Chondrocyte (in vitro differentiated cells): Measurements from ENCODE around the gene DDX60. TPM values are rescaled to one million over a fixed set of nuclear protein-coding genes. Genes with fewer than 3 reads are reported as not detected.

Experiments used
- DNase-seq: peaks from one replicate; pipeline ENCODE4 v3.0.0; 2021; ENCODE audit warnings: mixed read lengths, low spot score
- H3K27ac Mint-ChIP-seq: one replicate; pipeline ENCODE4 v1.8.0; 2021; ENCODE audit warnings: mild to moderate bottlenecking, moderate library complexity, mixed read lengths; ENCODE audit not compliant: unreplicated experiment
- H3K27me3 Mint-ChIP-seq: 2 replicates; pipeline ENCODE4 v1.8.0; 2021; ENCODE audit warnings: low read depth, mixed read lengths
- H3K36me3 Mint-ChIP-seq: 2 replicates; pipeline ENCODE4 v1.8.0; 2021; ENCODE audit warnings: low read depth, mixed read lengths
- H3K4me1 Mint-ChIP-seq: 2 replicates; pipeline ENCODE4 v1.8.0; 2021; ENCODE audit warnings: low read depth, mild to moderate bottlenecking, mixed read lengths
- H3K4me3 Mint-ChIP-seq: one replicate; pipeline ENCODE4 v1.8.0; 2021; ENCODE audit warnings: mild to moderate bottlenecking, moderate library complexity, mixed read lengths; ENCODE audit not compliant: unreplicated experiment
- H3K9me3 Mint-ChIP-seq: 2 replicates; pipeline ENCODE4 v1.8.0; 2021; ENCODE audit warnings: low read depth, mixed read lengths
- CTCF ChIP-seq: fragments of 200-600 bp; sonication (generic); IDR thresholded peaks from 2 replicates; pipeline ENCODE4 v1.5.0; 2021; ENCODE audit warnings: antibody characterized with exemption, mild to moderate bottlenecking, moderate library complexity
- total RNA-seq: library from RNA; stranded (reverse); gene quantifications from 3 replicates; pipeline ENCODE4 v1.2.1, GENCODE V29; 2021

The DDX60 gene
- total RNA-seq, 1 donor from 2014 or later = 5.9 TPM

GRCh38 chr4:168188754-168189153, 129.8 kb downstream of the DDX60 start:
- Mint-ChIP-seq H3K36me3 (peaks cover 2% of the 10 kb centered on the region), H3K4me3 (no peak overlapping the region), H3K27ac (no peak overlapping the region), H3K27me3 (no peaks in the 10 kb centered on the region), H3K9me3 (peaks cover 5% of the 10 kb centered on the region), H3K4me1 (peaks cover 13% of the 10 kb centered on the region)
- no peak for DNase-seq
- TF ChIP-seq CTCF = no peak

- Mint-ChIP-seq H3K27ac (peak overlapping the region; percentile 70), H3K4me1 (peaks cover 15% of the 10 kb centered on the region), H3K36me3 (peaks cover 2% of the 10 kb centered on the region), H3K27me3 (no peaks in the 10 kb centered on the region), H3K4me3 (no peak overlapping the region), H3K9me3 (peaks cover 2% of the 10 kb centered on the region)
- DNase-seq = no peak
- TF ChIP-seq CTCF = peak; percentile 99
Measured at GRCh38 chr4:168183717-168184571, 134.6 kb downstream of the DDX60 start.

- no peaks in the 10 kb centered on the region for H3K9me3 Mint-ChIP-seq
- H3K36me3 Mint-ChIP-seq = no peaks in the 10 kb centered on the region
- no peaks in the 10 kb centered on the region for H3K27me3 Mint-ChIP-seq
- H3K27ac Mint-ChIP-seq = no peak overlapping the region
- no peak overlapping the region for H3K4me3 Mint-ChIP-seq
- no peaks in the 10 kb centered on the region for H3K4me1 Mint-ChIP-seq
- no peak for TF ChIP-seq CTCF
- no peak for DNase-seq
Measured at GRCh38 chr4:168177546-168178149, 140.9 kb downstream of the DDX60 start.

- H3K27me3 Mint-ChIP-seq = no peaks in the 10 kb centered on the region
- H3K27ac Mint-ChIP-seq = no peak overlapping the region
- H3K36me3 Mint-ChIP-seq = no peaks in the 10 kb centered on the region
- no peaks in the 10 kb centered on the region for H3K9me3 Mint-ChIP-seq
- no peaks in the 10 kb centered on the region for H3K4me1 Mint-ChIP-seq
- TF ChIP-seq CTCF = no peak
- no peak for DNase-seq
- no peak overlapping the region for H3K4me3 Mint-ChIP-seq
Measured at GRCh38 chr4:168174308-168174707, 144.2 kb downstream of the DDX60 start.

GRCh38 chr4:168167714-168168284, 150.8 kb downstream of the DDX60 start:
- no peaks in the 10 kb centered on the region for H3K4me1 Mint-ChIP-seq
- H3K27ac Mint-ChIP-seq = no peak overlapping the region
- no peaks in the 10 kb centered on the region for H3K9me3 Mint-ChIP-seq
- H3K36me3 Mint-ChIP-seq = no peaks in the 10 kb centered on the region
- no peak overlapping the region for H3K4me3 Mint-ChIP-seq
- H3K27me3 Mint-ChIP-seq = no peaks in the 10 kb centered on the region
- DNase-seq = no peak
- TF ChIP-seq CTCF = no peak
